Brain microvascular endothelial cell (primary cell): ENCODE results near the gene NFATC2IP.

Experiments used
- DNase-seq: peaks from one replicate; pipeline ENCODE4 v3.0.0-alpha.2; 2020
- H3K27ac ChIP-seq: fragments of 250-450 bp; sonication (Bioruptor Pico); 2 replicates; pipeline ENCODE4 v1.5.1; 2020; ENCODE audit warnings: mild to moderate bottlenecking, moderate library complexity
- H3K27me3 ChIP-seq: fragments of 250-450 bp; sonication (Bioruptor Pico); replicated peaks from 2 replicates; pipeline ENCODE4 v1.5.1; 2020; ENCODE audit warnings: mild to moderate bottlenecking
- H3K36me3 ChIP-seq: fragments of 250-450 bp; sonication (Bioruptor Pico); replicated peaks from 2 replicates; pipeline ENCODE4 v1.5.1; 2020; ENCODE audit warnings: mild to moderate bottlenecking
- H3K4me3 ChIP-seq: 2 replicates; pipeline ENCODE4 v1.5.1; 2011; ENCODE audit warnings: low read depth, mild to moderate bottlenecking, control low read depth, low read length, moderate library complexity
- CTCF ChIP-seq: IDR thresholded peaks from 2 replicates; pipeline ENCODE4 v1.5.1; 2011; ENCODE audit warnings: low read depth, mild to moderate bottlenecking, moderate library complexity, low read length, control low read depth, inconsistent platforms; ENCODE audit errors: missing control alignments
- in situ Hi-C: cut with HindIII; loops from 2 replicates; pipeline ENCODE4 v1.10.0; 2017; ENCODE audit warnings: low sequenced_read_pairs, low pct_ligation_motif_present

NFATC2IP gene

DNA sequence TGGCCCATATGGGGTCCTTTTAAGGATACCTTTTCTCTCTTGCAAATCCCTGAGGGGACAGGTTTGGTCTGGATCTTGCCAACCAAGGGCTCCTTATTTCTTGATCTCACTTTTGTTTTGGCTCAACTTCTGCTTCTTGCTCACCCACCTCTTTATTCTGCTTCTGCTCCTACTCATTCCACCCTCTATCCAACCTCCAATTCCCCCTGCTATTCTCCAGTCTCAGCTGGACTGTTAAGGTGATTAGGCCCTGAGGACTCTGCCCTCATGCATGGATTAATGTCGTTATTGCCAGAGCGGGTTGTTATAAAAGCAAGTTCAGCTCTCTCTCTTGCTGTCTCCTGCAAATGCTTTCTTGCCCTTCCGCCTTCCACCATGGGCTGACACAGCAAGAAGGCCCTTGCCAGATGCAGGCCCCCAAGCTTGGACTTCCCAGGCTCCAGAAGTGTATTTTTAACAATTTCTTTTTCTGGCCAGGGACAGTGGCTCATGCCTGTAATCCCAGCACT is 63.9 kb downstream of the NFATC2IP start:
- TF ChIP-seq CTCF, result no peak
- in situ Hi-C loops, result no loop called here
- no peaks in the 10 kb centered on the region for H3K27me3 ChIP-seq
- DNase-seq, result no peak
- no peak overlapping the region for H3K4me3 ChIP-seq
- H3K36me3 ChIP-seq, result no peaks in the 10 kb centered on the region
- H3K27ac ChIP-seq, result no peak overlapping the region
